Karpas-422 (cell line): ENCODE results near the gene IL15. TPM values are rescaled to one million over a fixed set of nuclear protein-coding genes. Genes with fewer than 3 reads are reported as not detected.
"Not testable (repeated sequence)": the region's sequence is repeated elsewhere in the genome, so short reads cannot be mapped to it uniquely, and the experiment has no call there.

Experiments
- DNase-seq: peaks from one replicate; pipeline ENCODE4 v3.0.0-alpha.2; 2015
- H2AFZ ChIP-seq: fragments of 200-600 bp; sonication (generic); 2 replicates; pipeline ENCODE4 v1.6.1; 2014; ENCODE audit warnings: antibody characterized with exemption, low read length, mixed read lengths
- H3K27ac ChIP-seq: fragments of 200-600 bp; sonication (generic); 2 replicates; pipeline ENCODE4 v1.5.1; 2014; ENCODE audit warnings: mild to moderate bottlenecking, low read length, moderate library complexity
- H3K27me3 ChIP-seq: fragments of 200-600 bp; sonication (generic); 2 replicates; pipeline ENCODE4 v1.6.1; 2014; ENCODE audit warnings: low read length, mixed read lengths
- H3K36me3 ChIP-seq: fragments of 200-600 bp; sonication (generic); 2 replicates; pipeline ENCODE4 v1.6.1; 2014; ENCODE audit warnings: low read length, mixed read lengths; ENCODE audit not compliant: insufficient read depth
- H3K4me1 ChIP-seq: fragments of 200-600 bp; sonication (generic); 2 replicates; pipeline ENCODE4 v1.6.1; 2014; ENCODE audit warnings: mild to moderate bottlenecking, low read length, mixed read lengths
- H3K4me2 ChIP-seq: fragments of 200-600 bp; sonication (generic); 2 replicates; pipeline ENCODE4 v1.6.1; 2014; ENCODE audit warnings: low read length, low read depth, mild to moderate bottlenecking; ENCODE audit not compliant: poor library complexity, severe bottlenecking
- H3K4me3 ChIP-seq: fragments of 200-600 bp; sonication (generic); 2 replicates; pipeline ENCODE4 v1.5.1; 2014; ENCODE audit warnings: mild to moderate bottlenecking, antibody characterized with exemption, low read length, mixed read lengths
- H3K79me2 ChIP-seq: fragments of 200-600 bp; sonication (generic); 2 replicates; pipeline ENCODE4 v1.6.1; 2014; ENCODE audit warnings: mild to moderate bottlenecking, low read length, mixed read lengths
- H3K9ac ChIP-seq: fragments of 200-600 bp; sonication (generic); 2 replicates; pipeline ENCODE4 v1.6.0; 2014; ENCODE audit warnings: low read length
- H3K9me2 ChIP-seq: fragments of 200-600 bp; sonication (generic), shearing (Covaris generic); replicated peaks from 2 replicates; pipeline ENCODE4 v1.6.0; 2014; ENCODE audit warnings: mild to moderate bottlenecking, low read length, moderate library complexity; ENCODE audit not compliant: insufficient read depth
- H3K9me3 ChIP-seq: fragments of 300-700, 200-600 bp; sonication (generic); 2 replicates; pipeline ENCODE4 v1.6.1; 2014; ENCODE audit warnings: low read length, mixed read lengths
- H4K20me1 ChIP-seq: fragments of 200-600 bp; sonication (generic); 2 replicates; pipeline ENCODE4 v1.6.1; 2014; ENCODE audit warnings: mild to moderate bottlenecking, antibody characterized with exemption, low read length, low read depth; ENCODE audit not compliant: insufficient read depth
- total RNA-seq: library from RNA; depleted of rRNA; stranded (reverse); fragments of >200 nt; shearing (Covaris generic); gene quantifications from 2 replicates; pipeline ENCODE4 v1.2.3, GENCODE V29; 2014; ENCODE audit warnings: low replicate concordance

The IL15 gene
- total RNA-seq, 1 experiment from 2014 or later, result not detected

DNA sequence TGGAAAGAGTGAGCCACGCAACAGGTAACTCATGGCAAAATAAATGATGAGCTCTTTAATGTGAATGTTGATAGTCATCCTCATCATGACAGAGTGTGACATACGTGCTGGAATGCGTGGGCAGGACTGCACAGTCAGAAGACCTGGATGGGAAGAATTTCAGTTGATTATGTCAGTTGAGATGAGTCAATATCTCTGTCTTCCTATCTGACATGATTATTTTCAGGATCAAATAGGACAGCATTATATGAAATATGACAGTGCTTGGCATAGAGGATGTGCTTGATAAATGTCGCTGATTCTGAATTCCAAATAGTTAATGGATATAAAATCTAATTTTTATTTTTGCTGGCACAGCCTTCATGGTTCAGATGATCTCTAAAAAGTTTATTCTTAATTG, 95.1 kb downstream of the IL15 start:
- Histone ChIP-seq H3K4me1 (no peaks in the 10 kb centered on the region), H4K20me1 (no peaks in the 10 kb centered on the region), H3K4me3 (no peak overlapping the region), H3K9me3 (peaks cover 3% of the 10 kb centered on the region), H3K79me2 (no peaks in the 10 kb centered on the region), H2AFZ (no peak overlapping the region), H3K4me2 (no peak overlapping the region), H3K36me3 (no peaks in the 10 kb centered on the region), H3K9ac (no peak overlapping the region), H3K9me2 (no peaks in the 10 kb centered on the region), H3K27me3 (no peaks in the 10 kb centered on the region), H3K27ac (no peak overlapping the region)
- no peak for DNase-seq

DNA sequence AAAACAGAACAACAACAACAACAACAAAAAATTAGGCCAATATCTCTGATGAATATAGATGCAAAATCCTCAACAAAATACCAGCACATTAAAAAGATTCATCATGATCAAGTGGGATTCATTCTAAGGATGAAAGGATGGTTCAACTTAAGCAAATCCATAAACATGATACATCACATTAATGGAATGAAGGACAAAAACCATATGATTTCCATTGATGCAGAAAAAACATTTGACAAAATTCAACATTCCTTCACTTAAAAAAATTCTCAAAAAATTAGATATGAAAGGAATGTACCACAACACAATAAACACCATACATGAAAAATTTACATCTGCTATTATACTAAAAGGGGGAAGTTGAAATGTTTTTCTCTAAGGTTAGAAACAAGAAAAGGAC, 103.3 kb downstream of the IL15 start:
- no peak overlapping the region for H3K4me3 ChIP-seq
- no peaks in the 10 kb centered on the region for H3K79me2 ChIP-seq
- DNase-seq, result no peak
- no peaks in the 10 kb centered on the region for H4K20me1 ChIP-seq
- no peak overlapping the region for H3K27ac ChIP-seq
- no peak overlapping the region for H3K4me2 ChIP-seq
- no peak overlapping the region for H3K9ac ChIP-seq
- no peaks in the 10 kb centered on the region for H3K36me3 ChIP-seq
- no peaks in the 10 kb centered on the region for H3K9me2 ChIP-seq
- no peaks in the 10 kb centered on the region for H3K27me3 ChIP-seq
- H3K9me3 ChIP-seq, result peaks cover 16% of the 10 kb centered on the region
- H3K4me1 ChIP-seq, result no peaks in the 10 kb centered on the region
- H2AFZ ChIP-seq, result no peak overlapping the region

DNA sequence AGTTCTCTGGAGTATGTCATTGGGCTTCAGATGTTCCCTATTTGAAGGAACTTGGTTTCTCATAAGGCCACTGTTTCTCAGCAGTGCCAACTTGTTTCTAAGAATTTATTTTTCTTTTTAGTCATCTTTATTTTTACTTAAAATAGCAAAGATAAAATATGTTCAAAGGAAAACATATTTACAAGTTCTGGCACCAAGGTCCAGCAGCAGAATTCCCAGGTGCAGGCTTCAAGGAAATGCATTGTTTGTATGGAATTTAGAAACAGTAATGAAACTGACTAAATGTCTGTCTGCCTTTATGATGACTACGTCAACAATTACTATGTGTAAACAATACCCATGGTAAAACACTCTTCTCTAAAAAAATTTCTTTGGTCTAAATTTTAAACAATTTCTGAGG, 109.6 kb downstream of the IL15 start:
- no peak for DNase-seq
- no peak overlapping the region for H3K4me2 ChIP-seq
- no peaks in the 10 kb centered on the region for H3K4me1 ChIP-seq
- no peaks in the 10 kb centered on the region for H3K36me3 ChIP-seq
- H3K27me3 ChIP-seq, result no peaks in the 10 kb centered on the region
- no peaks in the 10 kb centered on the region for H4K20me1 ChIP-seq
- no peak overlapping the region for H2AFZ ChIP-seq
- H3K9me2 ChIP-seq, result no peaks in the 10 kb centered on the region
- no peak overlapping the region for H3K9ac ChIP-seq
- no peak overlapping the region for H3K27ac ChIP-seq
- H3K9me3 ChIP-seq, result peaks cover 21% of the 10 kb centered on the region
- no peaks in the 10 kb centered on the region for H3K79me2 ChIP-seq
- no peak overlapping the region for H3K4me3 ChIP-seq

GRCh38 chr4:141751806-141752205, 115.4 kb downstream of the IL15 start:
- H3K79me2 ChIP-seq, DNase-seq, H4K20me1 ChIP-seq: not testable (repeated sequence)

GRCh38 chr4:141757287-141757686, 120.9 kb downstream of the IL15 start:
- Histone ChIP-seq H3K79me2 (no peaks in the 10 kb centered on the region), H3K36me3 (no peaks in the 10 kb centered on the region), H3K9ac (no peak overlapping the region), H3K4me3 (no peak overlapping the region), H3K27me3 (no peaks in the 10 kb centered on the region), H3K4me1 (no peaks in the 10 kb centered on the region), H3K9me3 (no peaks in the 10 kb centered on the region), H4K20me1 (no peaks in the 10 kb centered on the region), H3K27ac (no peak overlapping the region), H2AFZ (no peak overlapping the region), H3K4me2 (no peak overlapping the region), H3K9me2 (no peaks in the 10 kb centered on the region)
- DNase-seq, result no peak

More at GRCh38 chr4:141751806-141752205, 115.4 kb downstream of the IL15 start:
- not testable (repeated sequence) for H3K36me3 ChIP-seq, H3K27ac ChIP-seq, H3K4me3 ChIP-seq, H3K9ac ChIP-seq, H3K4me1 ChIP-seq, H3K9me3 ChIP-seq, H3K9me2 ChIP-seq, H3K4me2 ChIP-seq, H2AFZ ChIP-seq, H3K27me3 ChIP-seq

DNA sequence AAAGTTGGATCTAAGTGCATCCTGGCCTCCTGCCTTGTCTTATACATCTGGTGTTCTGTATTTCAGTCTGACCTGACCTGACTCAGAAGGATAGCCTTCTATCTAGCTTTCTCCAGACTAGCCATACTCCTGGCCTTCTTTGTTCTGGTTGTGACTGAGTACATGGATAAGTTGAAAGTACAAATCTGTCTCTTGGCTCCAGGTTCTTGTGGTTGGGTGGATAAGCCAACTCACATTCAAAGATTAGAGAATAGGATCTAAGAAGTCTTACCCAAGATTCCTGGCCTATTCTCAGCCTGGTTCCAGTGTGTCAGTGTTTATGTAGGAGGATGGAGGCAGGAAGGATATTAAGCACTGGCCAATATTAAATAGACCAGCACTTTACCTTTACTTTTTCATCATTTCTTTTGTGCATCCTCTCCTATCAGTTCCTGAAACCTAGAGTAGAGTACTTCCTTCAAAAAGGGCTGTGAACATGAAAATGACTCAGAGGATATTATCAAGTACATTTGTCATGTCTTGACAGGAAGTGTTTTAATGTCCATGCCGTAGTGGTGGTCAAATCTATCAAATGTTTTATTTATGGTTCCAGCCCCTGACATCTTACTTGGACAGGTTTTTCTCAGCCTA, 123.5 kb downstream of the IL15 start:
- Histone ChIP-seq H2AFZ (no peak overlapping the region), H3K4me2 (no peak overlapping the region)

GRCh38 chr4:141761926-141762325, 125.5 kb downstream of the IL15 start:
- no peaks in the 10 kb centered on the region for H4K20me1 ChIP-seq
- H3K9me3 ChIP-seq, result no peaks in the 10 kb centered on the region
- H2AFZ ChIP-seq, result no peak overlapping the region
- H3K4me1 ChIP-seq, result no peaks in the 10 kb centered on the region
- no peak for DNase-seq
- no peaks in the 10 kb centered on the region for H3K27me3 ChIP-seq
- H3K36me3 ChIP-seq, result no peaks in the 10 kb centered on the region
- no peak overlapping the region for H3K9ac ChIP-seq
- no peaks in the 10 kb centered on the region for H3K79me2 ChIP-seq
- H3K27ac ChIP-seq, result no peak overlapping the region
- H3K4me3 ChIP-seq, result no peak overlapping the region
- no peaks in the 10 kb centered on the region for H3K9me2 ChIP-seq
- H3K4me2 ChIP-seq, result no peak overlapping the region

More for the DNA sequence above, 123.5 kb downstream of the IL15 start:
- Histone ChIP-seq H4K20me1 (no peaks in the 10 kb centered on the region), H3K79me2 (no peaks in the 10 kb centered on the region), H3K9me2 (no peaks in the 10 kb centered on the region), H3K4me1 (no peaks in the 10 kb centered on the region), H3K9ac (no peak overlapping the region), H3K27ac (no peak overlapping the region), H3K36me3 (no peaks in the 10 kb centered on the region), H3K9me3 (no peaks in the 10 kb centered on the region), H3K27me3 (no peaks in the 10 kb centered on the region), H3K4me3 (no peak overlapping the region)
- DNase-seq, result no peak

- Histone ChIP-seq H3K4me2 (no peak overlapping the region), H3K4me3 (no peak overlapping the region), H2AFZ (no peak overlapping the region)
Observed at GRCh38 chr4:141763374-141763773, 127.0 kb downstream of the IL15 start.

More at GRCh38 chr4:141763374-141763773, 127.0 kb downstream of the IL15 start:
- Histone ChIP-seq H3K27me3 (no peaks in the 10 kb centered on the region), H3K9me2 (no peaks in the 10 kb centered on the region), H3K27ac (no peak overlapping the region), H3K36me3 (no peaks in the 10 kb centered on the region), H4K20me1 (no peaks in the 10 kb centered on the region), H3K9ac (no peak overlapping the region), H3K4me1 (no peaks in the 10 kb centered on the region), H3K9me3 (no peaks in the 10 kb centered on the region), H3K79me2 (no peaks in the 10 kb centered on the region)
- no peak for DNase-seq
